Activated CD8-positive, alpha-beta memory T cell treated with anti-CD3 and anti-CD28 coated beads for 36 hours (primary cell): Measurements from ENCODE around the gene HEXA. TPM values are rescaled to one million over a fixed set of nuclear protein-coding genes. Genes with fewer than 3 reads are reported as not detected.
"Not testable (repeated sequence)": the region's sequence is repeated elsewhere in the genome, so short reads cannot be mapped to it uniquely, and the experiment has no call there.

ENCODE experiments used
- CTCF ChIA-PET: fragments of 350-600 bp; sonication (Branson Sonifier 250); formaldehyde crosslinking; loops from one replicate; lab custom pipeline; 2021; ENCODE audit warnings: antibody characterized with exemption; lab: Charles Lee
- POLR2A ChIA-PET: fragments of 350-600 bp; sonication (Branson Sonifier 250); formaldehyde crosslinking; loops from one replicate; lab custom pipeline; 2021; ENCODE audit warnings: antibody characterized with exemption; lab: Charles Lee
- total RNA-seq, 2 experiments: library from RNA; stranded (reverse); gene quantifications; one replicate each; pipeline ENCODE4 v1.2.3, GENCODE V29; 2021

HEXA gene
- 10 to 100 TPM; 68.2 to 72.5 TPM for total RNA-seq

DNA sequence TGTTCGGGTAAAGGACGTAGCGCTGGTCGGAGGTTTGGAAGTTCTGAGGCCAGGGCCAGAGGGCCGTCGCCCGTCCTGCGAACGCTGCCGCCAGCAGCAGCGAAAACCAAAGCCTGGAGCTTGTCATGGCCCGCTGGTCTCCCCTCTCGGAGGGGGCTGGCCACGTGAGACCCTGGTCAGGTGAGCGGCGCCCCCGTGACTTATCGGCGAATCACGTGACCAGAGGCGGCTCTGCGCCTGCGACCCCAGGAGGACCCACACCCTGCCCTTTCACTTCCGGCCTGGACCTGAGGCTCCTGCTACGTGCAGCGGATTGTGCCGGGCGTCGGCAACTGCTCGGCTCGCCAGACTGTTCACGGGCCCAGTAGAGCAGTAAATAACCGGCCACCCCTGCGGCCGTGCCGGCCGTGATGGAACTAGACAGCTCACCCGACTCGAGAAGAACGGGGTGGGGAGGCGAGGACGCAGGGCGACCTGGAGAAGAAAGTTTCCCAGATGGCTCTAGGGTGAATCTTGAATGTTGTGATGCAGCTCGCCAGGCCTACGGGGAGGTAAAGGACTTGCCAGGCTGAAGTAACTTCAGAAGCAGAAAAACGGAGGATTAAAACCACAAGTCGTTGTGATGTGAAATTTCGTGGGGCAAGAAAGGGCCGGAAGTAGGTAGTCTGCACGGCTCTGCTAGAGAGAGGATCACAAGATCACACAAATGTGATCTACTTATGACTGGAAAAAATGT is at the start of gene HEXA:
Gene HEXA, minus strand, starts transcription at position 169 of the 736 bp plus-strand sequence. Its CDS starts 42 bp downstream, at position 127.
- CTCF ChIA-PET, result interaction anchor here (1.0 to 1.7 kb wide), 3 partner anchors 24 to 157 kb away, joined by 3 to 4 read pairs (median 4); no protein-coding TSS in a partner anchor
- POLR2A ChIA-PET, result interaction anchor here (0.5 to 2.8 kb wide), 9 partner anchors 9 to 146 kb away, joined by 3 to 10 read pairs (median 4); no protein-coding TSS in a partner anchor

DNA sequence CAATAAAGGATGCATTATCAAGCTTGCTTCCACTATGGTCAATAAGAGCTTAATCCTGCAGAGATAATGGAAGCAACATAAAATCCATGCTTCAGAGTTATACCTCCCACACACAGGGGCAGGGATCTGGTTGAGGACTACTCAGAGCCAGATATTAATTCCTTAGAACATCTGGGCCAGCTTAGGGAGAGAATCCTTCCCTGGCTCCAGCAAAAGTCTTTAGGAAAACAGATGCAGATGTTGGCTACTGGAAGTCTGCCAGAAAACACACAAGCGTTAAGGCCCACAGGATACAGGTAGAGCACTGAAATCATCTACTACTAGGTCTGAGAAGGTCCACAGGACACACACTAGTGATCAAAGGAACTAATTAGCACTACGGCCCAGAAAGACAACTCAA is 47.4 kb upstream of the HEXA start:
- POLR2A ChIA-PET, result no interaction called here
- CTCF ChIA-PET, result no interaction called here

DNA sequence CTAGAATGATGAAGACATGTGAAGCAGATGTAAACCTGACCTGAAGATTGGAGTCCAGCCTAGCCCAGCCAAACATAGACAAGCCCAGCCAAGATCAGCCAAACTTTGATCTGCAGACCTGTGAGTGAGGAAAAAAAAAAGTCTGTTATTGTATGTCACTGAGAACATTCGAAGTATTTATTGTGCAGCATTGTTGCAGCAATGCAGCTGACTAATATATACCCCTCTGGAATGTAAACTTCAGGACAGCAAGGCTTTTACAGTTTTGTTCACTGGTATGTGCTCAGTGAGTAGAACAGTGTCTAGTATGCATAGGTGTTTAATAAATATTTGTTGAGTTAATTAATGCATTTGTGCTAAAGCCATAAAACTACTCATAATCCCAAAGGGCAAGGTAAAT is 45.7 kb upstream of the HEXA start:
- POLR2A ChIA-PET, result no interaction called here

DNA sequence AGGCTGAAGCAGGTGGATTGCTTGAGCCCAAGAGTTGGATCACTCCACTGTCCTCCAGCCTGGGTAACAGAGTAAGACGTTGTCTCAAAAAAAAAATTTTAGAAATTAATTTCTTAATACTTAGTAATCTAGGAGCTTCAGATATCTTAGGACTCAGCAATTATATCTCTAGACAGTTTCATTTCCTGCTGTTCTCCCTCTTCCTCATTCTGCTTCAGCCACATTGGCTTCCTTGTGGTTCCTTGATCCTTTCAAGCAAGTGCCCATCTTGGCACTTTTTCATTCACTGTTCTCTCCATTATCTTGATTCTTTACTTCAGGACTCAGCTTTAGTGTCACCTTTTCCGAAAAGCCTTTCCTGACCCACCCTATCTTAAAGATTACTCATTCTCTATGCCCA is 44.8 kb upstream of the HEXA start:
- ChIA-PET CTCF (no interaction called here), POLR2A (no interaction called here)

More for the DNA sequence above, 45.7 kb upstream of the HEXA start:
- CTCF ChIA-PET, result no interaction called here

DNA sequence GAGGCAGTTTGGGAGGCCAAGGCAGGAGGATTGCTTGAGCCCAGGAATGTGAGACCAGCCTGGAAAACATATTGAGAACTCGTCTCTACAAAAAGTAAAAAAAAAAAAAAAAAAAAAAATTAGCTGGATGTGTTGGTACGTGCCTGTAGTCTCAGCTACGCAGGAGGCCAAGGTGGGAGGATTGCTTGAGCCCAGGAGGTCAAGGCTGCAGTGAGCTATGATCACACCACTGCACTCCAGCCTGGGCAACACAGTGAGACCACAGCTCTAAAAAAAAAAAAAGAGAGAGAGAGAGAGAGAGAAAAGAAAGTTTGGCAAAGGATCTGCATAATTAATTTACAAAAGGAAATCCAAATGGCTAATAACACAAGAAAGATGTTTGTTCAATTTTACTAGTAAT is 44.0 kb upstream of the HEXA start:
- POLR2A ChIA-PET, result not testable (repeated sequence)
- CTCF ChIA-PET, result interaction anchor here (0.6 kb wide), 1 partner anchor 95 kb away, joined by 3 read pairs; no protein-coding TSS in a partner anchor

DNA sequence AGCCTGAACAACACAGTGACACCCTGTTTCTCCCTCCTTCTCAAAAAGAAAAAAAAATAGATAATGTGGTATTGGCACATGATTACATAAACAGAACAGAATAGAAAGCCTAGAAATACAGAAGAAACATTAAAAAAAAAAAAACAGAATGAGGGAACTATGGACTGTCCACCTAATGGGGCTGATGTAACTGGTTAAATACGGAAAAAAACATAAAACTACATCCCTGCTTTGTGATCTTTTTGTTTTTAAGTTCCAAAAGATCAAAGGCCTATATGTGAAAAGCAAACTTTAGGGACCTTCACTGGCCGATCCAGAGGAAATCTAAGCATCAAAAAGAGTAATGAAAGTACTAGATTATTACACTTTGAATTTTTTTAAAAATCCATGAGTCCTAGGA is 39.5 kb upstream of the HEXA start:
- ChIA-PET POLR2A (no interaction called here), CTCF (no interaction called here)

DNA sequence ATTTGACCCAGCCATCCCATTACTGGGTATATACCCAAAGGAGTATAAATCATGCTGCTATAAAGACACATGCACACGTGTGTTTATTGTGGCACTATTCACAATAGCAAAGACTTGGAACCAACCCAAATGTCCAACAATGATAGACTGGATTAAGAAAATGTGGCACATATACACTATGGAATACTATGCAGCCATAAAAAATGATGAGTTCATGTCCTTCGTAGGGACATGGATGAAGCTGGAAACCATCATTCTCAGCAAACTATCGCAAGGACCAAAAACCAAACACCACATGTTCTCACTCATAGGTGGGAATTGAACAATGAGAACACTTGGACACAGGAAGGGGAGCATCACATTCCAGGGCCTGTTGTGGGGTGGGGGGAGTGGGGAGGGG is 37.5 kb upstream of the HEXA start:
- POLR2A ChIA-PET, CTCF ChIA-PET: not testable (repeated sequence)

DNA sequence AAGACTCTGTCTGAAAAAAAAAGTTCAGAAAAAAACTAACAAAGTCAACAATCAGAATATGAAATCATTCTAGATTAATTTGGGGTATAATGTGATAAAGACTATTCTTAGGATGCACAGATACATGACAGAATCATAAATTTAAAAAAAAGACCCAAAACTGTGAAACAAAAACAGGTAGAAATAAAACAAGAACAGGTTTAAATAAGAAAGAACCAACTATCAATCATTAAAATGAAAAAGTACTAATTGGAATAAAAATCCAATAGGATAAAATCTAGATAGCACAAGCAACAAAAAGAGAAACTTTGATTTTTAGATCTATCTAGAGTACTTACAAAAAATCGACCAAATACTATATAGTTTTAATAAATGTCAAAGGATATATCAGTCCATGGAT is 35.7 kb upstream of the HEXA start:
- POLR2A ChIA-PET, result no interaction called here
- CTCF ChIA-PET, result no interaction called here

DNA sequence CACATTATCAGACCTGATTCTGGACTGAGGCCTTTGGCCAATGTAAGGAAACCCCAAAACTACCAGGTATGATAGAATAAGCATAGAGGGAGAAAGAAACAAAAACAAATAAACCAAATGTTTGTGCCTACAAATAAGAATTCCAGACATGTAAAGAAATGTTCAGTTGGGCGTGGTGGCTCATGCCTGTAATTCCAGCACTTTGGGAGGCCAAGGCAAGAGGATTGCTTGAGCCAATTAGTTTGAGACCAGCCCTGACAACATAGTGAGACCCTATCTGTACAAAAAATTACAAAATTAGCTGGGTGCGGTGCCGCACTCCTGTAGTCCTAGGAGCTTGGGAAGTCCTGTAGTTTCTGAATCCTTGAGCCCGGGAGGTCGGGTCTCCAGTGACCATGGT is 35.3 kb upstream of the HEXA start:
- ChIA-PET CTCF (interaction anchor here (0.7 to 0.8 kb wide), 2 partner anchors 122 to 153 kb away, joined by 3 read pairs; no protein-coding TSS in a partner anchor), POLR2A (no interaction called here)

DNA sequence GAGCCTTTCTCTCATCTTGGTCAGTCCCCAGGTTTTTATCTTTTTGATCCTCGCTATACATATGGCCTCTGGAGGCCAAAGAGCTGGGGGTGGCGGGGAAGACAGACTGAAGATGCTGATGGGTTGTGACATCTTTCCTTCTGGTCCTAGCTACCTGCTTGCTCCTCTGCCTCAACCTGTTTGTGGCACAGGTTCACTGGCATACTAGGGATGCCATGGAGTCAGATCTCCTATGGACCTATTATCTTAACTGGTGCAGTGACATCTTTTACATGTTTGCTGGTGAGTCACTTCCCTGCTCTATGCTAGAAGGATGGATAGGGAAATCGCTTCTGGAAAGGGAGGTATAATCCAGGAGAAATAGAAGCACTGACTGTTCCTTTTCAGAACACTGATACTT is 31.1 kb upstream of the HEXA start:
- ChIA-PET POLR2A (no interaction called here), CTCF (no interaction called here)

DNA sequence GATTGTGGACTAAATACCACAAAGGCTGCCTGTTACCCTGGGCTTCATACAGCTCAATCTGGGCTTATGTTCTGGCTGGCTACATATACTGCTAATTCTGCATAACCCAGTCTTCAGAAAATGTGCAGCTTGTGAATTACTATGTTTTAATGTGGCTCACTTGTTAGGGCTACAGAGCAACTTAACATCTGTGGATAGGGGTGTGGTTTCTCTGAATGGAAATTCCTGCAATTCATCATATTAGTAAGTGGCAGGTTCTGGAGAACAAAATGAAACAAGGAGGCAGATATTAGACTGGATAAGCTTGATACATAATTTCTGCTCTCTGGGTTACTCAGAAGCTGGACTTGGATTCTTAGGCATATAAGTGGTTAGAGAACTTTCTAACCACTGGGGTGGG is 29.0 kb upstream of the HEXA start:
- CTCF ChIA-PET, result no interaction called here
- POLR2A ChIA-PET, result no interaction called here

DNA sequence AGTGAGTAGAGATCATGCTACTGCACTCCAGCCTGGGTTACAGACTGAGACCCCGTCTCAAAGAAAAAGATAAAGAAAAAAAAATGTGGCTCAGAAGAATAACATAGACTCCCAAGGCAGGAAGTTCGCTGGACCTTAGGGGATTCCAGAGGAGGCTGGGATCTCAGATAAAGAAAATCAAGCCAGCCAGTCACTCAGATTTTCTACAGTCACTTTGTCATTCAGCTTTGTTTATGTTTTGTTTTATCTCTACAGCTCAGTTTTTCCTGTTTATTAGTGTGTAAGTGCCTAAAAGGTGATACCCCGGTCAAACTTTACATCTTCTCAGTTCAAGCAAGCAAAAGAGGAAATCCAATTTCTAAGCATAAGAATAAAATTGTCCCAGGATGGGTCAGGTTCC is 28.5 kb upstream of the HEXA start:
- ChIA-PET POLR2A (no interaction called here), CTCF (no interaction called here)

DNA sequence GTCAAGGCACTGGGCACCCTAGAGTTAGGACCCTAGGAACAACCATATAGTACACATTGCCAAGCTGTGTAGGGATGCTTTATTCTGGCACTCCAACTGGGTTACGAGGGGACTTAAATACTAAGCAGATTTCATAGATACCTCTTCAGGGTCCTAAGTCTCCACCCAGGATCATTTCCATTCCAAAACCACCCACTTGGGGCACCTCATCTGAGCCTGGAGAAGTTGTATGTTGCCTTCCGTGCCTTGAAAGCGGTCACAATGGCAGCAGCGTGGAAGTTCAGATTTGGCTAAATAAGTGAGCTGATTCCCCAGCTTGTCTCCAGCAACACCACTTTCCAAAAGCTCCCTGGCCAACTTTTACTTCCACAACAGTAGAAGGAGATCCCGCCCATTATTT is 26.9 kb upstream of the HEXA start:
- ChIA-PET POLR2A (no interaction called here), CTCF (interaction anchor here (0.9 kb wide), 1 partner anchor 110 kb away, joined by 3 read pairs; no protein-coding TSS in a partner anchor)

DNA sequence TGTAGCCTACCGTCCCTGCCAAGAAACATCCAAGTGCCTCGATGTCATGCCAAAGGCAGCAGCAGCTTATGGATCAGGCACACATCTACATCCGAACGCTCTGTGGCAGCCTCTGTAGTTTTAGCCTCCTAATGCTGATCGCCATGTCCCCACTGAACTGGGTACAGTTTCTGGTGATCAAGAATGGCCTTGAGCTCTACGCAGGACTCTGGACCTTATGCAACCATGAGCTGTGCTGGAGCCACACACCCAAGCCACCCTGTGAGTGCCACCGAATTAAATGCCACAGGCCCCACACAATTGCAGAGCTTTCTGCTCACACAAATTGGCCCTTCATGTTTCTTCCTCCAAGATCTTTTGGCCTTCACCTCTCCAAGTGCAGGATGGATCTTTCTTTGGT is 22.8 kb upstream of the HEXA start:
- ChIA-PET CTCF (no interaction called here), POLR2A (no interaction called here)

DNA sequence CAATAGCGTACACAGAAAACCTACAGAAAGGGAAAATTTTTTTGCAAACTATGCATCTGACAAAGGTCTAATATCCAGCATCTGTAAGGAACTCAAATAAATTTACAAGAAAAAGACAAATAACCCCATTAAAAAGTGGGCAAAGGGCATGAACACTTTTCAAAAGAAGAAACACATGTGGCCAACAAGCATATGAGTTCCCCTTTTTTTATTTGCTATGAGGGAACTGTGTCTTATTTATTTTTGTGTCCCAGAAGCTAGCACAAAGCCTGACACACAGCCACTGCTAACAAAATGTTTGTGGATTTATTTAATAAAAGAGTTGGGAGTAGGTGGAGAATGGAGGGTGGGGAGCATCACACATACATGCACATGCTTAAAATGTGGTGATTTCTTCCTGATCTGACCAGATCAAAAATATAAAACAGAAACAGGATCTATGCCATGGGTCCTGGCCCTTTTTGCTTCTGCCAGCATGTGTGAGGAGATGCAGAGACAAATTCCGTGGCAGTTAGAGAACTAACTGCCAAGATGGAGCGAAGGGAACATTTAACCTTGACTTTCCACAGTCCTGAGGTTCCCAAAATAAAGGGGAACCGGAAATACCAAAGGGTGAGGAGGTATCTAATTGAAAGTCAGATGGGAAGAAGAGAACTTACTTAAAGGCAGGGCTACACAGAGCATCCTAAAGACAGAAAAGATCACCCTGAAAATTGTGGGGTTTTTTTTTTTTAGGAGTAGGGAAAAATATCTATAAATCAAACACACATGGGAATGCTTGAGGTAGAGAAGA is 22.2 kb upstream of the HEXA start, which contains the start of gene TMEM202:
Gene TMEM202, plus strand, starts transcription at position 510 of the 793 bp plus-strand sequence. Its CDS starts 22 bp downstream, at position 532.
- ChIA-PET CTCF (no interaction called here), POLR2A (no interaction called here)

DNA sequence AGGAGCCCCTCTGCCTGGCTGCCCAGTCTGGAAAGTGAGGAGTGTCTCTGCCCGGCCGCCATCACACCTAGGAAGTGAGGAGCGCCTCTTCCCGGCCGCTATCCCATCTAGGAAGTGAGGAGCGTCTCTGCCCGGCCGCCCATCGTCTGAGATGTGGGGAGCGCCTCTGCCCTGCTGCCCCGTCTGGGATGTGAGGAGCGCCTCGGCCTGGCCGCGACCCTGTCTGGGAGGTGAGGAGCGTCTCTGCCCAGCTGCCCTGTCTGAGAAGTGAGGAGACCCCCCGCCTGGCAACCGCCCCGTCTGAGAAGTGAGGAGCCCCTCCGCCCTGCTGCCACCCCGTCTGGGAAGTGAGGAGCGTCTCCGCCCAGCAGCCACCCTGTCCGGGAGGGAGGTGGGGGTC is 20.5 kb upstream of the HEXA start:
- POLR2A ChIA-PET, CTCF ChIA-PET: not testable (repeated sequence)

DNA sequence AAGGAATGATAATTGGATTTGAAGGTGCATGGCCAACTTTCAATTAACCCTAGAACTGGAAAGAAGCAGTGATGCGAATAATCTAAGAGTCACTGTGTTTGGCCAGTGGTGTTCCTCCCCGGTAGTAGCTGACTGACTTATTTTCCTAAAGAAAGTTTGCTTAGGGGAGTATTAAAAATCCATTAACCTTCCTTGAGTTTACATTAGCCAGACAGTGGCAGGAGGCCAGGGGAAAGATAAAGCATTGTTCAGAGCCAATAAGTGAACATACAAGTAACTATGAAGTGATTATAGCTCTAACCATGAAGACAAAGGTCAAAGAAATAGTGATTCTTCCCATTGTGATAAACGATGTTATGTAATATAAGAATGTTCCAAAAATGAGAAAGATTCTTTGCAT is 13.4 kb upstream of the HEXA start:
- ChIA-PET POLR2A (no interaction called here), CTCF (interaction anchor here (1.4 kb wide), 1 partner anchor 9 kb away, joined by 3 read pairs; no protein-coding TSS in a partner anchor)

DNA sequence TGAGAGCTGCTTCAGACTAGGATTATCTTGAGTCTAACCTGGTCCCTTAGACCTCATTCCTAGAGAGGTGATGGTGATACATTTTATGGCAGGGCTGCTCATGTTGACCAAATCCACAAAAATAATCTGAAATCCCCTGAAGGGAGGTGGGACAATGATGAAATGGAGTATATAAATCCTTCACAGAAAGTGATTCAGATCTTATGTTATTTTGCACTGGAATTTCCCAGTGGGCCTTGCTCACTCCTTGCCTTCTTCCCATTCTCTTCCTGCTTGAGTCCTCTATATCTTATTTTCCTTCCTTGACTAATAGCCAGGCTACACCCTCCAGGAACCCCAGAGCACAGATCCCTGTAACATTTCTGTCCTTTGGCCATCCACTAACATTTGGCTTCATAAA is 11.9 kb upstream of the HEXA start:
- POLR2A ChIA-PET, result no interaction called here
- CTCF ChIA-PET, result no interaction called here

DNA sequence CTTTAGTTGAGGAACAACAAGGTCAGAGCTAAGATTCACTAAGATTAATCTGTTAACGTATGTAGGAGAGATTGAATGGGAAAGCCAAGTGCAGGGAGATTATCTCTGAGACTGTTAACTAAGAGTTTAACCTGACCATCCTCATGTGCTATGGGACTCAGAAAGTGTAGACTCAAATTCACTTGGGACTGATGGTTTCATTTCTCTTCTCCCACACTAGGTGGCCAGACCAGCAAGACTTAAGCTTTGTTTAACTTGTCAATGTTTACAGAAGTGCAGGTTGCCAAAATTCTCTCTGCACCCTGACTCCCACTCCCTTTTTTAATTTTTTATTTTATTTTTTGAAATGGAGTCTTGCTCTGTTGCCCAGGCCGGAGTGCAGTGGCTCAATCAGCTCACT is 6.3 kb upstream of the HEXA start:
- POLR2A ChIA-PET, result no interaction called here
- CTCF ChIA-PET, result no interaction called here

DNA sequence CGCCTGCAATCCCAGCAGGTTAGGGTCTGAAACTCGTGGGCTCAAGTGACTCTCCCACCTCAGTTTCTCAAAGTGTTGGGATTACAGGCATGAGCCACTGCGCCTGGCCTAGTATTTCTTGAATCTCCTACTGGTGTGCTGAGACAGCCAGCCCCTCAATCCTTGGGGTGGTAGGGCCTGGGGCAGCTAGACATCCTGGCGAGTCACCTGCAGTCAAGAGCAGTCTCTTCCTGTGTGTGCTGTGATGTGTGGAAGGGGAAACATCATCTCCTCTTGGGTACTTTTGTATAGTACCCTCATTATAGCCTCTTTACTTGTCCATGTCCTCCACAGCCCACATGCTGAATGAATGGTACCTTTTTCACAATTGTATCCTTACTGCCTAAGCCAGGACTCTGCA is 4.9 kb upstream of the HEXA start:
- POLR2A ChIA-PET, result no interaction called here
- CTCF ChIA-PET, result no interaction called here
